Spleen (tissue), 7 donors: ENCODE results near the gene TGFA.

Experiments
- CTCF ChIP-seq, 11 experiments: fragments of 200-600 bp in 7 of 11; fragments of 450-650 bp in 4 of 11; sonication (generic) in 4 of 11; IDR thresholded peaks in 8 of 11; conservative IDR thresholded peaks in 3 of 11; 1 replicate in 7 of 11; 2 replicates in 4 of 11; pipeline versions ENCODE4 v1.4.0 to v1.8.0; 2016 to 2021; ENCODE audit warnings: antibody characterized with exemption in 11 of 11, inconsistent platforms in 4 of 11, mild to moderate bottlenecking in 1 of 11
- POLR2AphosphoS5 ChIP-seq, 3 donors: sonication (generic); formaldehyde crosslinking; IDR thresholded peaks; one replicate each; pipeline ENCODE4 v1.5.1; 2017; ENCODE audit warnings: antibody characterized with exemption in 3 of 3
- donor health status: DM: no; HTN: no; CAD: no; lungs with moderate emphysema.
- donor health status: DM: no; HTN: no; CAD: no.
- donor health status: DM: no; HTN: no; CAD: no.

- TF ChIP-seq CTCF (IDR thresholded peaks at IDR 0.05 in 8 of 11, conservative IDR thresholded peaks at IDR 0.05 in 3 of 11) (no peak), POLR2AphosphoS5 (IDR thresholded peaks at IDR 0.05) (no peak)
These were observed 153.1 kb downstream of the TGFA start for GRCh38 chr2:70400539-70400938.
